Left forelimb (tissue), 1 donor: ENCODE results near the gene KRT84.
"Not testable (repeated sequence)": the region's sequence is repeated elsewhere in the genome, so short reads cannot be mapped to it uniquely, and the experiment has no call there.

Experiments
- DNase-seq: peaks from one replicate; pipeline ENCODE4 v3.0.0-alpha.2; 2018; ENCODE audit warnings: low spot score

The KRT84 gene

DNA sequence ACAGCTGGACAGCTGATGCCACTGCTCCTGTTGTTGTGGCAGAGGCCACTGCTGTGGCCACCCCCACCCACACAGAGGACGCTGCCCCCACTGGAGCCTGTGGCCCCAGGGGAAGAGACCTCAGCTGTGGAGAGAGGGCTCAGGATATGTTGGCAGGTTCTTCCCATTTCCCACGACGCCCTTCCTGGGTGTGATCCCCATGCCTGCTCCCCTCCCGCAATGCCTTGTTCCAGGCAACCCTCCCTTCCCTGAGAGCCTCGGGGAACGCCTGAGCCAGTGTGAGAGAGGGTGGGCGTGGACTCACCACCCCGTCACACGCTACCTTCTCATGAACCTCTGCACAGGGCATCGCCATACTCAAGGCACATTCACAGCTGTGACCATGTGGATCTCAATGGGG, 26.4 kb upstream of the KRT84 start:
- no peak for DNase-seq

- DNase-seq, result not testable (repeated sequence)
Observed at GRCh38 chr12:52410589-52411248, 25.3 kb upstream of the KRT84 start.

GRCh38 chr12:52407918-52408317, 22.5 kb upstream of the KRT84 start:
- DNase-seq, result no peak

GRCh38 chr12:52405922-52406385, 20.5 kb upstream of the KRT84 start, which contains the start of gene KRT82:
Gene KRT82 (minus strand): TSS chr12:52406335. CDS start chr12:52406277, 58 bp downstream.
- no peak for DNase-seq

- DNase-seq, result no peak
Observed at GRCh38 chr12:52404951-52405350, 19.5 kb upstream of the KRT84 start.

DNA sequence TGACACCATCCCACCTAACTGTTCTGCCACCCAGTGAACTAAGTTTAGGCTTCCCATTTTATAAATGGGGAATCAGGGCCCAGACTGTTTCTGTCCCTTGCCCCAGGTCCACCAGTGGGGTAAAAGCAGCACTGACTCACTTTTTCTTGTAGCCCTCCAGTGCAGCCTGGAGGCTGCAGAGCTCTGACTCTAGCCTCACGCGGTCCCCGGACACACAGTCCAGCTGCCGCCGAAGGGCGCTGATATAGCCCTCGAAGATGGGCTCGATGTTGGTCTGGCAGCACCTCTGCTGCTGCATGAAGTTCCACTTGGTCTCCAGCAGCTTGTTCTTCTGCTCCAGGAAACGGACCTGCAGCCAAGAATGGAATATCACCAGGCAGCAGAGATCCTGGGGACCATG, 18.1 kb upstream of the KRT84 start:
- DNase-seq, result no peak

- DNase-seq, result no peak
Observed at GRCh38 chr12:52402873-52403540, 17.6 kb upstream of the KRT84 start.

- DNase-seq, result no peak
Observed at GRCh38 chr12:52402377-52402776, 16.9 kb upstream of the KRT84 start.

DNA sequence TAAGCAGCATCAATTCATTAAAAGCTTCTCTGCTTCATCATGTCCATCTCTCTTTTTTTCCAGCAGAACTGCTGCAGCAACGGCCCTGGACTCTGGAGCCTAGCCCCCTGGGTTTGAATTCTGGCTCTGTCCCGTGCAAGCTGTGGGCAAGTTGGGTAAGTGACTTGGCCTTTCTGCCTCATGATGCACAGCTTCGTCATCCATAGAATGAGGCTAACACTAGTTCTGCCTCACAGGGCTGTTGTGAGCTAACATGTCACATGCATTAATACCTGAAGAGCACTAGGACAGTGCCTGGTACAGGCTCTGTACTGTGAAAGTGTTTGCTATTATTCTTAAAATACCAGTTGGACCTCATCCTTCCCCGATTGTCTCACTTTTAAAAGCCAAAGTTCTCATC, 16.5 kb upstream of the KRT84 start:
- no peak for DNase-seq

DNA sequence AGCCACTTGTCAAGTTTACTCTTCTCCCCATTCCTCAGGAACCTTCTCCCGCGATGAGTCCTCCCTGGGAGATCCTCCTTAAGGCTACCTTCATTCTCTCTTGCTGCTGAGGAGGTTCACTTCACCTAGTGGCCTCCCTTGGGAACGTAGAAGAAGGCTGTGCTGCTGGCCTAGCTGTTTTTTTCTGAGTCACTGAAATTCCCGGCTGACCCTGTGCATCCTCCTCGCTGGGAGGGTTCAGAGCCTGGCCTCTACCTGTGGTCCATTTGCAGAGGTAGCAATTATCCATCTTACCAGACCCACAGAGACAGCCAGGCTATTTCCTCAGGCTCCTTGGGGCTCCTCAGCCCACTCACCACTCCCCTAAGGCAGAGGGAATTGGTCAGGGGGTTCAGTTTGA, 16.1 kb upstream of the KRT84 start:
- DNase-seq, result no peak

- DNase-seq, result no peak
Observed at GRCh38 chr12:52400906-52401305, 15.5 kb upstream of the KRT84 start.

GRCh38 chr12:52399756-52400155, 14.3 kb upstream of the KRT84 start:
- DNase-seq, result no peak

GRCh38 chr12:52398176-52398575, 12.7 kb upstream of the KRT84 start:
- no peak for DNase-seq

- DNase-seq, result no peak
Observed at GRCh38 chr12:52396656-52397055, 11.2 kb upstream of the KRT84 start.

DNA sequence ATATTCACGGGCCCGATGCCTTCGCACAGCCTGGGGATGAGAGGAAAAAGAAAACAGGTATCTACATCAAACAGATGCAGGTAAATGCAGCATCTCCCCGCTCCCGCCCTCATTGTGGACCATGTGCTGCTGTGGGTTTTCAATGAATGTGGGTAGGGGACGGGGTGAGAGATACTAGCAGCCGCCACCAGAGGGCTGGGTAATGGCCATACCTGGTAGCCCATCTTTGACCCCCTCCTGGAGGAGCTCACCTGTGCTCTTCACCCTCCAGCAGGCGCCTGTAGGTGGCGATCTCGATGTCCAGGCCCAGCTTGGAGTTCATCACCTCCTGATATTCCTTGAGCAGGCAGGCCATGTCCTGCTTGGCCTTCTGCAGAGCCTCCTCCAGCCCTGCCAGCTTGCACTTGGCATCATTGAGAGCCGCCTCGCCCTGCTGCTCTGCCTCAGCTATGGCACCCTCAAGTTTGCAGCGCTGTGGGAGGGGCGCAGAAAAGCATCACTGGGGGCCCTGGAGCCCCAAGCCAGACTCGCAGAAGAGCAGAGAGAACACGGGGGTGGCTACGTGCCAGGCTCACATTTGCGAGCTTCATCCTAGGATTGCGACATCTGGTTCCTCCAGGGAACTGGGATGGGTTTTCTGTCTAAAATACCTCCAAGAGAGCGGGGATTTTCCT, 10.4 kb upstream of the KRT84 start:
- DNase-seq, result no peak

GRCh38 chr12:52394836-52395405, 9.5 kb upstream of the KRT84 start:
- DNase-seq, result no peak

DNA sequence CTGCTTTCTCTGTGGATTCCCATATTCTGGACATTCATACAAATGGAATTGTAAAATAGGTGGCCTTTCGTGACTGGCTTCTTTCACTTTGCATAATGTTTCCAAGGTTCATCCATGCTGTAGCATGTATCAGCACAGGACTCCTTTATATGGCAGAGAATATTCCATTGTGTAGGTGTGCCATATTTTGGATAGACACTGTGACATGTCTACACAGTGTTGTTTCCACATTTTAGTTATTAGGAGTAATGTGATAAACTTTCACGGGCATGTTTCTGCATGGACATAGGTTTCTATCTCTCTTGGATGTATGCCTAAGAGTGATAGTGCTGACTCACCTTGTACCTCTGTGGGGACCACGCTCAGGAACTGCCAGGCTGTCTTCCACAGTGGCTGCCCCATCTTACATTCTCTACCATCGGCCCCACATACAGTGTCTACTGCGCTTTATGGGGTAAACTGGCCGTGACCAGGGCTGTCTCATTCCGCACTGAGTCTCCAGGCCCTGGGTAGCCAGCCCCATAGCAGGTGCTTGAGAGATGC, 7.1 kb upstream of the KRT84 start:
- no peak for DNase-seq

DNA sequence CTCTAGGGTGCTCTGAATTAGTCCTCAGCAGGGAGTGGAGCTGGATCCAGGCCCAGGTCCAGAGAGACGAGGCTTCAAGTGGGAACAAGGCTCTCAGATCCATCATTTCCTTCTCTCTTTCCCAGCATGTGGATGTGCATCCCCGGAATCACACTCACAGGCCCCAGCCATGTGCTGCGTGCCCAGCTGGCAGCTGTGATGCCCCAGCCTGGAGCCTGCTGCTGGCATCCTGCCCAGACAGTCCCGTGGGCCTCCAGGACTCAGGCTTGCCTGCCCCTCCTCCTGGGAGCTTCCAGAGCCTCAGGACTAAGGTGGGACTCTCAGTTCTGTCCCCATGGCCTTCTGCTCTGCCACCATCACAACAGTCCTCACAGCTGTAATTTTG, 6.2 kb upstream of the KRT84 start:
- no peak for DNase-seq

DNA sequence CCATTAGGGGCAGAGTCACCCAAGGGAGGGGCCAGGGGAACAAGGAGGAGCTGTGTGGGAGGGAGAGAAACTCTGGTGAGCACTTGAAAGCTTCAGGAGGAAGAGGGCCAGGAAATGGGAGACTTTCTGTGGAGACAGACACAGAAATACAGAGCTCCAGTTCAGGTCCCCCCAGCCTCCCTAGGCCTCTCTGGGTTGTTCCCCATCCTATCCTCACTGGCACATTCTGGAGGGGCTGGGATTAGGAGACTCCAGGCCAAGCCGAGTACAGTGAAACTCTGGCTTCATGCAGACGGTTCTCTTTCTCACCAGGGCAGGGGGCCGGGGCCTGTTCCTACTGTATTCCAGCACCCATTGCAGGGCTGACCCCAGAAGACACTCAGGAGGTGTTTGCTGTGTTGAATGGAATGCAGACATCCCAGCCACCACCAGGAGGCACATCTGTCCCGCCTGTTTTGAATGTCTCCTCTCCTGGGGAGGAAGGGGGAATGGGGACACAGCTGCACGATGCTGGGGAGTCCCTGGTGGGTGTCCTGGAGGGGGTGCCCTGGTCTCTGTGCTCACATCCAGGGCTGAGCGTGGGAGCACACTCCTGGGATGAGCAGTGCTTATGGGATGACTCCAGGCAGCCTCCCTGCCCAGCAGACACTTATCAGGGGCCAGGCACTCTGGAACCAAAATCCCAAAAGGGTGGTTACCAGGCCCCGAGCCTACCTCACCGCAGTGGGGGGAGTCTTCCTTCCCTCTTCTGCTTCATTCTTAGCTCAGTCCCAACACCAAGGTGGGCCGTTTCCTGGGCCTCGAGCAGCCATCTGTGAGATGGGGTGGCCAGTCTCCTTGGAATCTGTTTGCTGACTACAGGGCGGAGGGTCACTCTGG, 5.5 kb upstream of the KRT84 start:
- DNase-seq, result no peak

- no peak for DNase-seq
Observed at GRCh38 chr12:52389313-52390207, 4.1 kb upstream of the KRT84 start.

- no peak for DNase-seq
Observed at GRCh38 chr12:52387859-52388258, 2.4 kb upstream of the KRT84 start.
